SHP77 treated with DMSO at 0.1 percent for 48 hours (cell line): Measurements from ENCODE around the gene SLC13A5.

Source experiments
- DNase-seq: peaks from one replicate; lab custom pipeline; 2025; lab: John Stamatoyannopoulos, UW

The SLC13A5 gene

GRCh38 chr17:6638046-6638908 lies 74.9 kb downstream of the SLC13A5 start:
- no peak for DNase-seq

- DNase-seq = no peak
Measured at GRCh38 chr17:6637458-6637840, 75.7 kb downstream of the SLC13A5 start.

GRCh38 chr17:6636616-6637457 lies 76.3 kb downstream of the SLC13A5 start:
- DNase-seq = no peak

- DNase-seq = no peak
Measured at GRCh38 chr17:6636105-6636504, 77.1 kb downstream of the SLC13A5 start.
